HL-60 (cell line): ENCODE results near the gene ZNRF2.
"Not testable (repeated sequence)": the region's sequence is repeated elsewhere in the genome, so short reads cannot be mapped to it uniquely, and the experiment has no call there.

Source experiments
- DNase-seq, 2 experiments: peaks; one replicate each; pipeline ENCODE4 v3.0.0-alpha.2; 2010 to 2020; ENCODE audit warnings: low read depth in 1 of 2, low spot score in 1 of 2
- H3K27ac ChIP-seq: fragments of 250-450 bp; sonication (Bioruptor Pico); replicated peaks from 2 replicates; pipeline ENCODE4 v1.5.1; 2020; ENCODE audit warnings: mild to moderate bottlenecking, moderate library complexity
- H3K27me3 ChIP-seq: fragments of 250-450 bp; sonication (Bioruptor Pico); 2 replicates; pipeline ENCODE4 v1.5.1; 2021; ENCODE audit warnings: mild to moderate bottlenecking, moderate library complexity; ENCODE audit not compliant: insufficient read depth, poor library complexity, severe bottlenecking
- H3K4me3 ChIP-seq: replicated peaks from 2 replicates; pipeline ENCODE4 v1.5.1; 2011; ENCODE audit warnings: mild to moderate bottlenecking, control low read depth, low read length; ENCODE audit not compliant: insufficient read depth
- CTCF ChIP-seq: IDR thresholded peaks from one replicate; pipeline ENCODE4 v1.5.1; 2011; ENCODE audit warnings: low read length, control low read depth, inconsistent platforms; ENCODE audit not compliant: insufficient read depth
- GABPA ChIP-seq: IDR thresholded peaks from 2 replicates; pipeline ENCODE4 v1.6.1; 2012; ENCODE audit warnings: low read depth
- POLR2AphosphoS5 ChIP-seq: IDR thresholded peaks from 2 replicates; pipeline ENCODE4 v1.6.1; 2012; ENCODE audit warnings: low read depth
- REST ChIP-seq: IDR thresholded peaks from 2 replicates; pipeline ENCODE4 v1.6.1; 2012; ENCODE audit warnings: low read depth; ENCODE audit not compliant: insufficient replicate concordance
- SPI1 ChIP-seq: IDR thresholded peaks from 2 replicates; pipeline ENCODE4 v1.6.1; 2012; ENCODE audit warnings: low read depth, mild to moderate bottlenecking, borderline replicate concordance

Gene ZNRF2

GRCh38 chr7:30380294-30380693 lies 95.9 kb downstream of the ZNRF2 start:
- no peak for DNase-seq
- Histone ChIP-seq H3K27me3 (no peaks in the 10 kb centered on the region), H3K4me3 (no peak overlapping the region), H3K27ac (no peak overlapping the region)
- TF ChIP-seq REST (no peak), GABPA (no peak), SPI1 (no peak), CTCF (no peak), POLR2AphosphoS5 (no peak)

GRCh38 chr7:30380824-30381223 lies 96.4 kb downstream of the ZNRF2 start:
- H3K27ac ChIP-seq, H3K27me3 ChIP-seq, H3K4me3 ChIP-seq, DNase-seq: not testable (repeated sequence)

- Histone ChIP-seq H3K27ac (no peak overlapping the region), H3K27me3 (no peaks in the 10 kb centered on the region), H3K4me3 (no peak overlapping the region)
- DNase-seq, result no peak
- no peak for TF ChIP-seq POLR2AphosphoS5
- no peak for TF ChIP-seq GABPA
- TF ChIP-seq REST, result no peak
- TF ChIP-seq CTCF, result no peak
- no peak for TF ChIP-seq SPI1
Measured at GRCh38 chr7:30382607-30383006, 98.2 kb downstream of the ZNRF2 start.

GRCh38 chr7:30389791-30390190 lies 105.4 kb downstream of the ZNRF2 start:
- peak in 1 of 2 experiments; percentile 20 for DNase-seq
- Histone ChIP-seq H3K27ac (no peak overlapping the region), H3K27me3 (no peaks in the 10 kb centered on the region), H3K4me3 (no peak overlapping the region)
- TF ChIP-seq POLR2AphosphoS5 (no peak), SPI1 (peak; percentile 62; the same call in 1 of the 2 replicates)

GRCh38 chr7:30390736-30391636 lies 106.6 kb downstream of the ZNRF2 start:
- TF ChIP-seq SPI1, result no peak
- no peak for TF ChIP-seq REST
- no peak for TF ChIP-seq CTCF
- no peak for TF ChIP-seq GABPA
- TF ChIP-seq POLR2AphosphoS5, result no peak
- H3K4me3 ChIP-seq, result no peak overlapping the region

More at GRCh38 chr7:30390736-30391636, 106.6 kb downstream of the ZNRF2 start:
- DNase-seq, result no peak
- H3K27me3 ChIP-seq, result no peaks in the 10 kb centered on the region
- no peak overlapping the region for H3K27ac ChIP-seq
